Measurements from ENCODE around the gene USP32. TPM values are rescaled to one million over a fixed set of nuclear protein-coding genes. Genes with fewer than 3 reads are reported as not detected.
"Not testable (repeated sequence)": the region's sequence is repeated elsewhere in the genome, so short reads cannot be mapped to it uniquely, and the experiment has no call there.

USP32 gene
- total and polyA plus RNA-seq, 2 donors from 2014 or later, result 14.6 to 53.1 TPM

DNA sequence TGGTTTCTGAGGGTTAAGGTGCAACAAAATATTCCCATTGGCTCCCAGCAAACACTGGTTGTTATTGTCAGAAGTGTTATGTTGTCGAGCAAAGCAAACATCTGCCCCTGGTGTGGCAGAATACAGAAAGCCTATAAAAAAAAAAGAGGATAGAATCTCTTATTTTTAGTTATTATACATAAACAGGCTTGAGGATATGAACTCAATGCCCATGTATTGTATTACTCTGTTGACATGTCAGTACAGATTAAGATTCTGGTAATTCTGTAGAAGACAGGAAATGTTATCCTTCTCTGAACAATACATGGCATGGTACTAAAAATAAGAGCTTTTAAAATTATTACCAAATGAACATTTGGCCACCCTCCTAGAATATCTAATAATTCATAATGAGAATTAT is 168.5 kb downstream of the USP32 start:
- no peaks in the 10 kb centered on the region for H3K27me3 ChIP-seq (ENCODE audit: control insufficient read depth, insufficient read depth, low read length)
- TF ChIP-seq, protein P1, sequence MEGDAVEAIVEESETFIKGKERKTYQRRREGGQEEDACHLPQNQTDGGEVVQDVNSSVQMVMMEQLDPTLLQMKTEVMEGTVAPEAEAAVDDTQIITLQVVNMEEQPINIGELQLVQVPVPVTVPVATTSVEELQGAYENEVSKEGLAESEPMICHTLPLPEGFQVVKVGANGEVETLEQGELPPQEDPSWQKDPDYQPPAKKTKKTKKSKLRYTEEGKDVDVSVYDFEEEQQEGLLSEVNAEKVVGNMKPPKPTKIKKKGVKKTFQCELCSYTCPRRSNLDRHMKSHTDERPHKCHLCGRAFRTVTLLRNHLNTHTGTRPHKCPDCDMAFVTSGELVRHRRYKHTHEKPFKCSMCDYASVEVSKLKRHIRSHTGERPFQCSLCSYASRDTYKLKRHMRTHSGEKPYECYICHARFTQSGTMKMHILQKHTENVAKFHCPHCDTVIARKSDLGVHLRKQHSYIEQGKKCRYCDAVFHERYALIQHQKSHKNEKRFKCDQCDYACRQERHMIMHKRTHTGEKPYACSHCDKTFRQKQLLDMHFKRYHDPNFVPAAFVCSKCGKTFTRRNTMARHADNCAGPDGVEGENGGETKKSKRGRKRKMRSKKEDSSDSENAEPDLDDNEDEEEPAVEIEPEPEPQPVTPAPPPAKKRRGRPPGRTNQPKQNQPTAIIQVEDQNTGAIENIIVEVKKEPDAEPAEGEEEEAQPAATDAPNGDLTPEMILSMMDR (IDR thresholded peaks at IDR 0.05; ENCODE audit: borderline replicate concordance, extremely low read depth, insufficient read depth), result no peak
- no peak overlapping the region for H3K27ac ChIP-seq (ENCODE audit: low read depth in 2 of 2, low read length in 2 of 2)
- intact Hi-C loops (cut with DNase I), result no loop called here
- H3K4me3 ChIP-seq (ENCODE audit: low read length in 3 of 3), result no peak overlapping the region
- H3K36me3 ChIP-seq (ENCODE audit: control insufficient read depth in 2 of 3, insufficient read depth in 3 of 3, low read length in 3 of 3), result peaks cover 4 to 31% (median 11%) of the 10 kb centered on the region in 3 donors
- DNase-seq, result no peak
- no peaks in the 10 kb centered on the region for H3K9me3 ChIP-seq (ENCODE audit: control insufficient read depth in 2 of 3, insufficient read depth in 1 of 3, low read length in 3 of 3)
- H3K9ac ChIP-seq (ENCODE audit: low read length in 3 of 3), result no peak overlapping the region
- H3K4me1 ChIP-seq (ENCODE audit: control insufficient read depth in 2 of 3, insufficient read depth in 2 of 3, low read depth in 1 of 3, low read length in 3 of 3), result no peaks in the 10 kb centered on the region
- FAIRE-seq, result no peak

DNA sequence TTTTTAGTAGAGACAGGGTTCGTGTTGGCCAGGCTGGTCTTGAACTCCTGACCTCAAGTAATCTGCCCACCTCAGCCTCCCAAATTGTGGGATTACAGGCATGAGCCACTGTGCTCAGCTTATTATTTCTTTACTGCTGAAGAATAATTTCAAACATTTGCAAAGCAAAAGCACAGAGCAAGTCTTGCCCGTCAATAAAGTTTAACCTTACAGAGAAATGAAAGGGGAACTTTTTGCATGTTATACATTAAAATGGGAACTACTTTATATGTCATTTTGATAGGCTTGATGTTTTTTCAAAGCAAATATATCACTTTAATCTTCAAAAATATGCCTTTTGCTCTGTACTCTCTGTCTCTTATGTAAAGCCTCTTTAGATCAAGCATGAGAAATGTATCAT is 173.2 kb downstream of the USP32 start:
- H3K4me3 ChIP-seq (ENCODE audit: low read length in 3 of 3); DNase-seq; H3K4me1 ChIP-seq (ENCODE audit: control insufficient read depth in 2 of 3, insufficient read depth in 2 of 3, low read depth in 1 of 3, low read length in 3 of 3); H3K9ac ChIP-seq (ENCODE audit: low read length in 3 of 3); H3K27ac ChIP-seq (ENCODE audit: low read depth in 2 of 2, low read length in 2 of 2); intact Hi-C loops (cut with DNase I); FAIRE-seq; H3K9me3 ChIP-seq (ENCODE audit: control insufficient read depth in 2 of 3, insufficient read depth in 1 of 3, low read length in 3 of 3); H3K27me3 ChIP-seq (ENCODE audit: control insufficient read depth, insufficient read depth, low read length): not testable (repeated sequence)
- peaks cover 0 to 20% (median 5%) of the 10 kb centered on the region in 3 donors for H3K36me3 ChIP-seq (ENCODE audit: control insufficient read depth in 2 of 3, insufficient read depth in 3 of 3, low read length in 3 of 3)

DNA sequence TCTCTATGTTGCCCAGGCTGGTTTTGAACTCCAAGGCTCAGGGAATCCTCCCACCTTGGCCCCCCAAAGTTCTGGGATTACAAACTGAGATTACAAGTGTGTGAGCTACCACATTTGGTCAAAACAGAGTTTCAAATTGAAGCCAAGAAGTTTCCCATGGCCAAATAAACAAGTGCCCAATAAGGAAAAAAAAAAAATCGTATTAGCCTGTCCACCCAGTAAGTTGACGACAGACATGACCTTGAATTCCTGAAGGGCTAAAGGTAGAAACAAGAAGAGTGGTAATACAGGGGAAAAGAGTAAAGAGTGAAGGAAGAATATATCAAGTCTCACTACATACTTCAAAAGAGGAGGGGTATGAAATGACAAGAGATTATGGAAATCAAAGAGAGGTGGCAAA is 176.0 kb downstream of the USP32 start:
- H3K9me3 ChIP-seq (ENCODE audit: control insufficient read depth in 2 of 3, insufficient read depth in 1 of 3, low read length in 3 of 3); H3K27me3 ChIP-seq (ENCODE audit: control insufficient read depth, insufficient read depth, low read length); H3K4me3 ChIP-seq (ENCODE audit: low read length in 3 of 3); intact Hi-C loops (cut with DNase I); H3K27ac ChIP-seq (ENCODE audit: low read depth in 2 of 2, low read length in 2 of 2); DNase-seq; FAIRE-seq; H3K4me1 ChIP-seq (ENCODE audit: control insufficient read depth in 2 of 3, insufficient read depth in 2 of 3, low read depth in 1 of 3, low read length in 3 of 3); H3K36me3 ChIP-seq (ENCODE audit: control insufficient read depth in 2 of 3, insufficient read depth in 3 of 3, low read length in 3 of 3); H3K9ac ChIP-seq (ENCODE audit: low read length in 3 of 3): not testable (repeated sequence)

DNA sequence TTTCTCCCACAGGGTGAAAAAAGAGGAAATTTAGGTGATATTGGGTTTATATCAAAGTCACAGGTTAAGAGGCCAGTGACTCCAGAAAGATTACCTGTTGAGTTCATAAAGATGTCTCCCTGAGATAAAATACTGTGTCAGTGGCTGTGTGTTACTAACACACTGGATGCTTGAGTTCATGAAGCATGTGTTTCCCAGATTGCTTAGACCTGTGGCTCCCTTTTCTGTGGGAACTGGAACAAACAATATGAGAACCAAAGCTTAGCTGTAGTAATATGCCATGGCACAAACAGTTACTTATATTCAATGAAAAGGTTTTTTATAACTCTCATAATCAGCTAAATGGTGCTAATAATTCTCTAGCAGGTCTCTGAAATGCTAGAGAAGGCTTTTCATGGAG is 180.7 kb downstream of the USP32 start:
- DNase-seq; H3K27me3 ChIP-seq (ENCODE audit: control insufficient read depth, insufficient read depth, low read length); H3K27ac ChIP-seq (ENCODE audit: low read depth in 2 of 2, low read length in 2 of 2); H3K36me3 ChIP-seq (ENCODE audit: control insufficient read depth in 2 of 3, insufficient read depth in 3 of 3, low read length in 3 of 3); H3K4me3 ChIP-seq (ENCODE audit: low read length in 3 of 3); FAIRE-seq; intact Hi-C loops (cut with DNase I); H3K4me1 ChIP-seq (ENCODE audit: control insufficient read depth in 2 of 3, insufficient read depth in 2 of 3, low read depth in 1 of 3, low read length in 3 of 3); H3K9ac ChIP-seq (ENCODE audit: low read length in 3 of 3); H3K9me3 ChIP-seq (ENCODE audit: control insufficient read depth in 2 of 3, insufficient read depth in 1 of 3, low read length in 3 of 3): not testable (repeated sequence)

DNA sequence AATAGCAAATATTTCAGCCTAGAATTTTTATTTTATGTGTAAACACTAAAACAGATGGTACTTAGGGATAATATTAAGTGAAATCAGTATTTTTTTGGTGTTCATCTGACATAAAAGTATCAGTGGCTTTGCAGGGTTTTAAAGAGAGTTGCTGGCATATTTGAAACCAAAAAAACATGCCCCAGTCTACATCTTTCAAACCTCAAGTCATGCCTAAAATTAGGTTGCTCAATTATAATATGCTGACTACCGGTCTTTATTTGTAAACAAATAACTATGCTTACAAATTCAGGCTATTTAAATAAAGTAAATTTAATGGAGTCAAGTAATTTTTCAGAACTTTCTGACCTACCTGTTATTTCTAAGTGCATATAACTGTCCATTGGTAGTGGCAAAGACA is 183.6 kb downstream of the USP32 start:
- DNase-seq; intact Hi-C loops (cut with DNase I); H3K4me3 ChIP-seq (ENCODE audit: low read length in 3 of 3); H3K9ac ChIP-seq (ENCODE audit: low read length in 3 of 3); H3K27me3 ChIP-seq (ENCODE audit: control insufficient read depth, insufficient read depth, low read length); H3K4me1 ChIP-seq (ENCODE audit: control insufficient read depth in 2 of 3, insufficient read depth in 2 of 3, low read depth in 1 of 3, low read length in 3 of 3); H3K27ac ChIP-seq (ENCODE audit: low read depth in 2 of 2, low read length in 2 of 2); FAIRE-seq; H3K36me3 ChIP-seq (ENCODE audit: control insufficient read depth in 2 of 3, insufficient read depth in 3 of 3, low read length in 3 of 3); H3K9me3 ChIP-seq (ENCODE audit: control insufficient read depth in 2 of 3, insufficient read depth in 1 of 3, low read length in 3 of 3): not testable (repeated sequence)

DNA sequence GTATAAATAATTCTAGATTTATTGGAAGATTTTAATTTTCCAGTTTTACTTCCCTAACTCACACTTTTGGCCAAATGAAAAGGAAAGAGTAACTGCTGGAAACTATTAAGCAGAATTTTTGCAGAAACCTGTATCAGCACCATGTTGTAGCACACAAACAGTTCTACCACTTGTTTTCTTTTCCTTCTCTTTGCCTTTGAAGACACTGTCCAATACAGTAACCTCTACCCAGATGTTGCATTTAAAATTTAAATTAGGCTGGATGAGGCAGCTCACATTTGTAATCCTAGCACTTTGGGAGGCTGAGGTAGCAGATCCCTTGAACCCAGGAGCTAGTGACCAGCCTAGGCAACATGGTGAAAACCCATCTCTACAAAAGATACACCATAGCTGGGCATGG is 186.2 kb downstream of the USP32 start:
- H3K4me3 ChIP-seq (ENCODE audit: low read length in 3 of 3); H3K9me3 ChIP-seq (ENCODE audit: control insufficient read depth in 2 of 3, insufficient read depth in 1 of 3, low read length in 3 of 3); FAIRE-seq; H3K4me1 ChIP-seq (ENCODE audit: control insufficient read depth in 2 of 3, insufficient read depth in 2 of 3, low read depth in 1 of 3, low read length in 3 of 3); H3K9ac ChIP-seq (ENCODE audit: low read length in 3 of 3); intact Hi-C loops (cut with DNase I); H3K27ac ChIP-seq (ENCODE audit: low read depth in 2 of 2, low read length in 2 of 2); DNase-seq; H3K27me3 ChIP-seq (ENCODE audit: control insufficient read depth, insufficient read depth, low read length); H3K36me3 ChIP-seq (ENCODE audit: control insufficient read depth in 2 of 3, insufficient read depth in 3 of 3, low read length in 3 of 3): not testable (repeated sequence)

DNA sequence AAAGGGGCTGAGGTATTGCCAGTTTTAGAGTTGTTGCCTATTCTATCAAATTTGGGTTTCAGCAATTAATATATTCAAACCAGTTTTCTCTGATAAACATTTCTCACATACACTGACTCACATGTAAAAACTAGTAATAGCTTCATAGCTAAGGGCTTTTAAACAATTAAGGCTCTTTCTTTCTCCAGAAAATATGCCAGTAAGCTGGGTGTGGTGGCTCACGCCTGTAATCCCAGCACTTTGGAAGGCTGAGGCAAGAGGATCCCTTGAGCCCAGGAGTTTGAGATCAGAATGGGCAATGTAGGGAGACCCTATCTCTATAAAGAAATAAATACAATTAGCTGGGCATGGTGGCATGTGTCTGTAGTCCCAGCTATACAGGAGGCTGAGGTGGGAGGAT is 193.3 kb downstream of the USP32 start:
- intact Hi-C loops (cut with DNase I); H3K27ac ChIP-seq (ENCODE audit: low read depth in 2 of 2, low read length in 2 of 2); FAIRE-seq: not testable (repeated sequence)

DNA sequence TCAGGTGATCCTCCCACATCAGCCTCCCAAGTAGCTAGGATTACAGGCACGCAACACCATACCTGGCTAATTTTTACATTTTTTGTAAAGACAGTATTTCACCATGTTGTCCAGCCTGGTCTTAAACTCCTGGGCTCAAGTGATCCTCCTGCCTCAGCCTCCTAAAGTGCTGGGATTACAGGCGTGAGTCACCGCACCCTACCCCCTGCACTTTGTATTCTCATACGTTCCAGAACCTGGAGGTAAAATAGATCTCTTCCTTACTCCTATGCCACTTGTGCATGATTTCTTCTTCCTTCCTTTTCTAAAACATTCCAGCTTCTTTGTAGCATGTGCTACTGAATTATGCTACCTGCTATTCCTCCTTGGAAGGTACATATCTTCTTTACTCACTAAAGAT is 197.8 kb downstream of the USP32 start:
- H3K9me3 ChIP-seq (ENCODE audit: control insufficient read depth in 2 of 3, insufficient read depth in 1 of 3, low read length in 3 of 3); H3K4me1 ChIP-seq (ENCODE audit: control insufficient read depth in 2 of 3, insufficient read depth in 2 of 3, low read depth in 1 of 3, low read length in 3 of 3); H3K36me3 ChIP-seq (ENCODE audit: control insufficient read depth in 2 of 3, insufficient read depth in 3 of 3, low read length in 3 of 3); FAIRE-seq; H3K9ac ChIP-seq (ENCODE audit: low read length in 3 of 3); intact Hi-C loops (cut with DNase I); H3K27ac ChIP-seq (ENCODE audit: low read depth in 2 of 2, low read length in 2 of 2); H3K27me3 ChIP-seq (ENCODE audit: control insufficient read depth, insufficient read depth, low read length); H3K4me3 ChIP-seq (ENCODE audit: low read length in 3 of 3); DNase-seq: not testable (repeated sequence)

More for the DNA sequence above, 193.3 kb downstream of the USP32 start:
- not testable (repeated sequence) for H3K9ac ChIP-seq (ENCODE audit: low read length in 3 of 3); H3K36me3 ChIP-seq (ENCODE audit: control insufficient read depth in 2 of 3, insufficient read depth in 3 of 3, low read length in 3 of 3); H3K4me3 ChIP-seq (ENCODE audit: low read length in 3 of 3); DNase-seq; H3K4me1 ChIP-seq (ENCODE audit: control insufficient read depth in 2 of 3, insufficient read depth in 2 of 3, low read depth in 1 of 3, low read length in 3 of 3); H3K9me3 ChIP-seq (ENCODE audit: control insufficient read depth in 2 of 3, insufficient read depth in 1 of 3, low read length in 3 of 3); H3K27me3 ChIP-seq (ENCODE audit: control insufficient read depth, insufficient read depth, low read length)
